H1 (cell line): ENCODE data around the gene AGPAT4. TPM values are rescaled to one million over a fixed set of nuclear protein-coding genes. Genes with fewer than 3 reads are reported as not detected.

Experiments used
- CTCF ChIA-PET: fragments of 300-600 bp; sonication (Branson Sonifier 250); formaldehyde crosslinking; loops from one replicate; lab custom pipeline; 2021; ENCODE audit not compliant: partially characterized antibody; lab: Charles Lee
- POLR2A ChIA-PET: fragments of 300-600 bp; sonication (Branson Sonifier 250); formaldehyde crosslinking; loops from one replicate; lab custom pipeline; 2021; ENCODE audit warnings: inconsistent platforms; ENCODE audit not compliant: partially characterized antibody; lab: Charles Lee
- DNase-seq, 2 experiments: peaks; one replicate each; pipeline versions ENCODE4 v3.0.0 to v3.0.0-alpha.2; 2010 to 2022; ENCODE audit warnings: low spot score in 2 of 2, low read depth in 1 of 2, mixed read lengths in 1 of 2
- FAIRE-seq: peaks from 2 replicates; lab custom pipeline; 2011; peaks lifted over from hg19 to GRCh38; lab: Jason Lieb, UNC
- H2AFZ ChIP-seq: 2 replicates; pipeline ENCODE4 v1.8.1; 2012; ENCODE audit warnings: low read length, inconsistent platforms
- H2AK5ac ChIP-seq: 2 replicates; pipeline ENCODE4 v1.6.1; 2013; ENCODE audit warnings: low read depth, low read length
- H2BK120ac ChIP-seq: replicated peaks from 2 replicates; pipeline ENCODE3; 2013; ENCODE audit warnings: low read depth, low read length, inconsistent platforms
- H2BK12ac ChIP-seq: 2 replicates; pipeline ENCODE4 v1.6.1; 2013; ENCODE audit warnings: low read depth, low read length
- H2BK15ac ChIP-seq: 2 replicates; pipeline ENCODE4 v1.6.1; 2013; ENCODE audit warnings: low read length
- H2BK20ac ChIP-seq: 2 replicates; pipeline ENCODE4 v1.6.1; 2013; ENCODE audit warnings: low read length
- H2BK5ac ChIP-seq: 2 replicates; pipeline ENCODE4 v1.6.1; 2013; ENCODE audit warnings: low read depth, low read length
- H3K14ac ChIP-seq: 2 replicates; pipeline ENCODE4 v1.6.1; 2013; ENCODE audit warnings: inconsistent platforms; ENCODE audit not compliant: insufficient read length
- H3K18ac ChIP-seq: 2 replicates; pipeline ENCODE4 v1.6.1; 2013; ENCODE audit warnings: low read length; ENCODE audit errors: extremely low read depth
- H3K23ac ChIP-seq: 2 replicates; pipeline ENCODE4 v1.6.1; 2013; ENCODE audit warnings: inconsistent platforms; ENCODE audit not compliant: insufficient read length
- H3K23me2 ChIP-seq: 2 replicates; pipeline ENCODE4 v1.6.1; 2013; ENCODE audit warnings: low read depth, low read length
- H3K27ac ChIP-seq: 2 replicates; pipeline ENCODE4 v1.6.1; 2011; ENCODE audit warnings: low read depth, low read length, inconsistent platforms
- H3K27me3 ChIP-seq, 4 experiments: replicated peaks in 1 of 4; 1 replicate in 1 of 4; 2 replicates in 3 of 4; pipeline versions ENCODE4 v1.6.1 to v1.8.1; 2011 to 2013; ENCODE audit warnings: low read length in 3 of 4, mild to moderate bottlenecking in 3 of 4, inconsistent platforms in 2 of 4, mixed read lengths in 2 of 4, moderate library complexity in 1 of 4; ENCODE audit not compliant: control insufficient read depth in 3 of 4, insufficient read depth in 3 of 4; ENCODE audit errors: extremely low read depth in 1 of 4
- H3K36me3 ChIP-seq, 4 experiments: 2 replicates each; pipeline versions ENCODE4 v1.6.1 to v1.8.1; 2011 to 2013; ENCODE audit warnings: mild to moderate bottlenecking in 4 of 4, low read length in 3 of 4, moderate library complexity in 2 of 4, control low read depth in 1 of 4, inconsistent platforms in 1 of 4; ENCODE audit not compliant: insufficient read depth in 4 of 4, control insufficient read depth in 2 of 4
- H3K4ac ChIP-seq: replicated peaks from 2 replicates; pipeline ENCODE3; 2013; ENCODE audit warnings: low read length, low read depth, mixed read lengths, inconsistent platforms; ENCODE audit not compliant: insufficient read length
- H3K4me1 ChIP-seq, 4 experiments: replicated peaks in 1 of 4; 1 replicate in 1 of 4; 2 replicates in 3 of 4; pipeline versions ENCODE4 v1.6.1 to v1.8.1; 2011 to 2013; ENCODE audit warnings: low read length in 3 of 4, inconsistent platforms in 2 of 4, mixed read lengths in 1 of 4; ENCODE audit not compliant: insufficient read depth in 4 of 4, control insufficient read depth in 3 of 4
- H3K4me2 ChIP-seq, 2 experiments: 2 replicates each; pipeline versions ENCODE4 v1.6.1 to v1.8.1; 2011 to 2013; ENCODE audit warnings: low read depth in 2 of 2, low read length in 2 of 2, control low read depth in 1 of 2, inconsistent platforms in 1 of 2, mild to moderate bottlenecking in 1 of 2; ENCODE audit not compliant: insufficient read depth in 1 of 2
- H3K4me3 ChIP-seq, 4 experiments: fragments of 200-600, 300-600 bp in 1 of 4; sonication (generic), shearing (Covaris generic), sonication (Bioruptor Twin) in 1 of 4; 2 replicates each; pipeline versions ENCODE4 v1.5.1 to v1.8.1; 2011 to 2016; ENCODE audit warnings: low read length in 4 of 4, low read depth in 3 of 4, control low read depth in 2 of 4, inconsistent platforms in 2 of 4, mild to moderate bottlenecking in 2 of 4, mixed read lengths in 1 of 4, moderate library complexity in 1 of 4; ENCODE audit not compliant: insufficient read depth in 2 of 4; ENCODE audit errors: extremely low read depth in 1 of 4
- H3K56ac ChIP-seq: replicated peaks from 2 replicates; pipeline ENCODE3; 2013; ENCODE audit warnings: low read depth, mild to moderate bottlenecking, mixed read lengths, low read length, inconsistent platforms; ENCODE audit not compliant: insufficient read length
- H3K79me1 ChIP-seq: 2 replicates; pipeline ENCODE4 v1.6.1; 2013; ENCODE audit warnings: low read depth, low read length, control low read depth
- H3K79me2 ChIP-seq, 2 experiments: 2 replicates each; pipeline versions ENCODE4 v1.6.1 to v1.8.1; 2012 to 2013; ENCODE audit warnings: low read length in 2 of 2, mild to moderate bottlenecking in 2 of 2, inconsistent platforms in 1 of 2; ENCODE audit not compliant: insufficient read depth in 2 of 2, control insufficient read depth in 1 of 2
- H3K9ac ChIP-seq, 4 experiments: replicated peaks in 1 of 4; 1 replicate in 1 of 4; 2 replicates in 3 of 4; pipeline versions ENCODE4 v1.6.1 to v1.8.1; 2011 to 2013; ENCODE audit warnings: low read depth in 3 of 4, low read length in 3 of 4, control low read depth in 2 of 4, mild to moderate bottlenecking in 2 of 4, moderate library complexity in 2 of 4, inconsistent platforms in 1 of 4; ENCODE audit errors: extremely low read depth in 1 of 4
- H3K9me3 ChIP-seq, 2 experiments: 2 replicates each; pipeline versions ENCODE4 v1.6.1 to v1.8.1; 2012 to 2013; ENCODE audit warnings: mild to moderate bottlenecking in 2 of 2, moderate library complexity in 2 of 2, control low read depth in 1 of 2, inconsistent platforms in 1 of 2, low read depth in 1 of 2, low read length in 1 of 2, mixed read lengths in 1 of 2; ENCODE audit not compliant: insufficient read depth in 2 of 2
- H4K20me1 ChIP-seq, 2 experiments: replicated peaks in 1 of 2; 2 replicates each; pipeline versions ENCODE3 to v1.8.1; 2011 to 2013; ENCODE audit warnings: inconsistent platforms in 2 of 2, low read length in 2 of 2, mild to moderate bottlenecking in 1 of 2; ENCODE audit not compliant: insufficient read depth in 2 of 2, control insufficient read depth in 1 of 2
- H4K5ac ChIP-seq: 2 replicates; pipeline ENCODE4 v1.6.1; 2013; ENCODE audit warnings: low read length, low read depth, mixed read lengths, inconsistent platforms; ENCODE audit not compliant: insufficient read length
- H4K8ac ChIP-seq: 2 replicates; pipeline ENCODE4 v1.8.0; 2013; ENCODE audit warnings: mild to moderate bottlenecking, moderate library complexity, low read length, inconsistent platforms; ENCODE audit not compliant: insufficient read depth; ENCODE audit errors: extremely low read depth
- H4K91ac ChIP-seq: replicated peaks from 2 replicates; pipeline ENCODE3; 2013; ENCODE audit warnings: low read length, mixed read lengths, inconsistent platforms; ENCODE audit not compliant: insufficient read length
- BACH1 ChIP-seq: IDR thresholded peaks from 2 replicates; pipeline ENCODE4 v1.6.1; 2012; ENCODE audit warnings: low read length, improper control_type of control experiment
- EP300 ChIP-seq, 2 experiments: IDR thresholded peaks; 1 replicate in 1 of 2; 2 replicates in 1 of 2; pipeline ENCODE4 v1.6.1; 2011 to 2012; ENCODE audit warnings: low read depth in 2 of 2, low read length in 2 of 2, mild to moderate bottlenecking in 2 of 2, borderline replicate concordance in 1 of 2, inconsistent platforms in 1 of 2, moderate library complexity in 1 of 2
- FOSL1 ChIP-seq: IDR thresholded peaks from 2 replicates; pipeline ENCODE4 v1.6.1; 2011; ENCODE audit warnings: mild to moderate bottlenecking, low read depth, low read length, moderate library complexity; ENCODE audit not compliant: insufficient read depth
- RBBP5 ChIP-seq: IDR thresholded peaks from 2 replicates; pipeline ENCODE4 v1.7.1; 2012; ENCODE audit warnings: low read depth, mild to moderate bottlenecking, inconsistent platforms, low read length, moderate library complexity, borderline replicate concordance
- SRF ChIP-seq: IDR thresholded peaks from 2 replicates; pipeline ENCODE4 v1.6.1; 2011; ENCODE audit warnings: mild to moderate bottlenecking, low read depth, low read length, moderate library complexity
- WGBS, 2 experiments: shearing (Covaris generic) in 1 of 2; methylation state at CpG; one replicate each; pipeline versions ENCODE4 v1.1.6 to v1.1.7; 2013 to 2015; ENCODE audit warnings: low lambda C conversion rate in 2 of 2, mixed read lengths in 2 of 2, inconsistent platforms in 1 of 2, low coverage in 1 of 2, missing lambda C conversion rate in 1 of 2; ENCODE audit not compliant: insufficient replicate concordance in 2 of 2, insufficient coverage in 1 of 2, insufficient read length in 1 of 2; ENCODE audit errors: extremely low coverage in 1 of 2, missing lambda C conversion rate in 1 of 2; 5-methylcytosine and 5-hydroxymethylcytosine counted together
- polyA plus RNA-seq, 7 experiments: library from polyadenylated mRNA; depleted of rRNA in 3 of 7; stranded (reverse) in 5 of 7; unstranded in 2 of 7; fragments of >200 nt in 5 of 7; fragments of 200-250 nt in 2 of 7; gene quantifications; 1 replicate in 5 of 7; 2 replicates in 1 of 7; 4 replicates in 1 of 7; pipeline versions ENCODE4 v1.2.1 to v1.2.3, GENCODE V29; 2011 to 2013; ENCODE audit warnings: missing spikeins in 2 of 7, mixed read lengths in 2 of 7
- total RNA-seq: library from RNA; stranded (reverse); fragmentation: NEBNext Ultra II Directional; extraction: Animal tissue kit (Norgen Biotek cat#: 25700); gene quantifications from 2 replicates; pipeline ENCODE4 v1.2.1, GENCODE V29; 2021

The AGPAT4 gene
- total and polyA plus RNA-seq, 2 of the 8 experiments (the other 6 are each of a cell fraction or from before 2014, with no cell fraction given) = 13.5 to 23.8 TPM

- Histone ChIP-seq H2BK20ac (peak overlapping the region; percentile 88; the same call in 1 of the 2 replicates), H3K27ac (no peak overlapping the region), H3K9ac (no peak overlapping the region), H3K18ac (peak overlapping the region; percentile 24), H2AK5ac (peak overlapping the region; percentile 1; the same call in 1 of the 2 replicates), H3K79me2 (no peaks in the 10 kb centered on the region), H2BK15ac (peak overlapping the region; percentile 14; the same call in 1 of the 2 replicates), H2AFZ (no peak overlapping the region), H2BK5ac (peak overlapping the region; percentile 14; the same call in 1 of the 2 replicates), H3K9me3 (peaks cover 9 to 16% of the 10 kb centered on the region in 2 experiments), H2BK120ac (peak overlapping the region; percentile 35), H3K23ac (no peak overlapping the region), H3K23me2 (no peaks in the 10 kb centered on the region), H4K8ac (no peak overlapping the region), H3K79me1 (no peaks in the 10 kb centered on the region), H3K14ac (no peak overlapping the region), H3K4ac (no peak overlapping the region), H4K20me1 (no peaks in the 10 kb centered on the region), H3K36me3 (no peaks in the 10 kb centered on the region; a peak in 1 of 8 replicates), H3K4me2 (peak overlapping the region; percentile 33 to 58), H3K4me3 (peak overlapping the region in 1 of 4 experiments; percentile 29; a peak in 2 of 8 replicates), H3K4me1 (peaks cover 5 to 14% (median 11%) of the 10 kb centered on the region in 4 experiments), H2BK12ac (peak overlapping the region; percentile 80), H3K27me3 (no peaks in the 10 kb centered on the region), H3K56ac (no peak overlapping the region), H4K5ac (no peak overlapping the region), H4K91ac (peak overlapping the region; percentile 9)
- ChIA-PET POLR2A (interaction anchor here (1.1 to 1.7 kb wide), 2 partner anchors 14 to 19 kb away, joined by 4 to 16 read pairs; partner anchors contain the start of gene AGPAT4), CTCF (interaction anchor here (1.4 kb wide), 1 partner anchor 61 kb away, joined by 4 read pairs; no protein-coding TSS in a partner anchor)
- WGBS, 2 experiments = 75% methylated on average over 10 of the region's 10 CpGs; no CpG with 5 or more reads in 1 of the 2 experiments
- DNase-seq (no peak), FAIRE-seq (no peak)
- TF ChIP-seq FOSL1 = no peak
- TF ChIP-seq BACH1 = no peak
- TF ChIP-seq RBBP5 = no peak
- no peak for TF ChIP-seq SRF
- TF ChIP-seq EP300 (IDR thresholded peaks at IDR 0.05; ENCODE audit: borderline replicate concordance in 1 of 2, low read depth in 2 of 2, low read length in 2 of 2) = no peak
These were observed 18.9 kb upstream of the AGPAT4 start for GRCh38 chr6:161292650-161293281.
